SK-N-SH treated with all-trans-retinoic acid at 6 μM for 48 hours (cell line): ENCODE results near the gene PROC.

Experiments
- ZFP30 ChIP-seq: fragments of 450-650 bp; formaldehyde crosslinking; IDR thresholded peaks from 2 replicates; pipeline ENCODE4 v1.5.0; 2022; ENCODE audit warnings: mild to moderate bottlenecking, moderate library complexity
- TF ChIP-seq, protein P1 (sequence below): fragments of 250-450 bp; sonication (Bioruptor Pico); IDR thresholded peaks from 2 replicates; pipeline ENCODE4 v1.5.0; 2020; ENCODE audit warnings: mild to moderate bottlenecking, moderate library complexity

DNA sequence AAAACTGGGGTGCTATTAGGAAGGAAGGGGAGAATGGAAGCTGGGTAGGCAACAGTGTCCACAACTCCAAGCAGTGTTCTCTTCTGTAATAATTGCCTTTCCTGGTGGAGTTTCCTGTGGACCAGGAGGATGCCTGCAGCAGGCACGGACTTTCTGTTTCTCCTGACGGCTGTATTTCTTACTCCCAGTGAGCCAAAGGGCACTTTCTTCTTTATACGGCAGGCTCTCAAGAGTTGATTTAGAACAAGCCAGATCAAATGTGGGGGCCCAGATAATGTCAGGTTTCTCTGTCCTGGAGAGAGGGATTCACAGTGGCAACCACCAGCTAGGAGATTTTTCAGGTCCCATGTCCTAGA is 13.0 kb upstream of the PROC start:
- TF ChIP-seq ZFP30 (CRISPR knock-in tag) = no peak
- TF ChIP-seq, protein P1, sequence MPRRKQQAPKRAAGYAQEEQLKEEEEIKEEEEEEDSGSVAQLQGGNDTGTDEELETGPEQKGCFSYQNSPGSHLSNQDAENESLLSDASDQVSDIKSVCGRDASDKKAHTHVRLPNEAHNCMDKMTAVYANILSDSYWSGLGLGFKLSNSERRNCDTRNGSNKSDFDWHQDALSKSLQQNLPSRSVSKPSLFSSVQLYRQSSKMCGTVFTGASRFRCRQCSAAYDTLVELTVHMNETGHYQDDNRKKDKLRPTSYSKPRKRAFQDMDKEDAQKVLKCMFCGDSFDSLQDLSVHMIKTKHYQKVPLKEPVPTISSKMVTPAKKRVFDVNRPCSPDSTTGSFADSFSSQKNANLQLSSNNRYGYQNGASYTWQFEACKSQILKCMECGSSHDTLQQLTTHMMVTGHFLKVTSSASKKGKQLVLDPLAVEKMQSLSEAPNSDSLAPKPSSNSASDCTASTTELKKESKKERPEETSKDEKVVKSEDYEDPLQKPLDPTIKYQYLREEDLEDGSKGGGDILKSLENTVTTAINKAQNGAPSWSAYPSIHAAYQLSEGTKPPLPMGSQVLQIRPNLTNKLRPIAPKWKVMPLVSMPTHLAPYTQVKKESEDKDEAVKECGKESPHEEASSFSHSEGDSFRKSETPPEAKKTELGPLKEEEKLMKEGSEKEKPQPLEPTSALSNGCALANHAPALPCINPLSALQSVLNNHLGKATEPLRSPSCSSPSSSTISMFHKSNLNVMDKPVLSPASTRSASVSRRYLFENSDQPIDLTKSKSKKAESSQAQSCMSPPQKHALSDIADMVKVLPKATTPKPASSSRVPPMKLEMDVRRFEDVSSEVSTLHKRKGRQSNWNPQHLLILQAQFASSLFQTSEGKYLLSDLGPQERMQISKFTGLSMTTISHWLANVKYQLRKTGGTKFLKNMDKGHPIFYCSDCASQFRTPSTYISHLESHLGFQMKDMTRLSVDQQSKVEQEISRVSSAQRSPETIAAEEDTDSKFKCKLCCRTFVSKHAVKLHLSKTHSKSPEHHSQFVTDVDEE (CRISPR knock-in tag) = no peak
